ENCODE results near the gene BCAR3.

BCAR3 gene

DNA sequence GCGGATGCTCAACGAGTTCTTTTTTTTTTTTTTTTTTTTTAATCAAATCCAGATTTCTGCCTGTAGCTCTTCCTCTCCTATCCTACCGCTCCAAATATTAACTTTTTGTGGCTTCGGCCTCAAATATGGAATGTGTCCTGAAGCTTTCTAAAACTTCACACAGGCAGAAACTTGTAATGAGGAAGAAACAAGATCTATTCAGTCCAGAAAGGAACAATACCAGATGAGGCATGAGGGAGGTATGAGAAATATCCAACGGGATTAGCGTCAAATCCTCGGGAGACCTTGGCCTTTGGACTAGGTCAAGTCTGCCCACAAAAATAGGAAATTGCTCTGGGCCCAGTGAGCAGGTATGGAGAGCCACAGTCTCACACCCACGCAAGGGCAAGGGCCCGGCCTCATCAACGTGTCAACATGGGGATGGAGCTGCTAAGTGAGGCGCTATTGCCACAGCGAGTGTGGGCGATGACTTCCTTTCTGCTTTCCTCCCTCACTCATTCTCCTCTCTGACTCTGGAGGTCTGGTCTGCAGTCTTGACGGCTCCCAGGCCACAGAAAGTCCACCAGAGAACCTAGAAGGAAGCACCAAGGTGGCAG is 66.6 kb downstream of the BCAR3 start:
- WGBS = 56% methylated on average over 13 of the region's 14 CpGs
- peak; percentile 61 for DNase-seq
- Histone ChIP-seq H3K23ac (ENCODE audit: low read length in 2 of 2) (no peak overlapping the region), H3K4ac (ENCODE audit: low read depth in 1 of 2, low read length in 2 of 2) (peak overlapping the region; percentile 35 to 57), H3K14ac (ENCODE audit: low read length in 2 of 2) (no peak overlapping the region), H3K4me2 (ENCODE audit: low read length, poor library complexity, severe bottlenecking) (no peak overlapping the region), H2BK15ac (ENCODE audit: low read depth, poor library complexity, severe bottlenecking) (peak overlapping the region; percentile 39), H3K4me1 (ENCODE audit: control insufficient read depth, insufficient read depth, low read depth, low read length) (peaks cover 43% of the 10 kb centered on the region), H3K9ac (ENCODE audit: low read length) (peak overlapping the region; percentile 80), H2BK12ac (ENCODE audit: low read length in 2 of 2) (peak overlapping the region; percentile 29 to 40), H3K27ac (ENCODE audit: low read length, poor library complexity, severe bottlenecking) (peak overlapping the region; percentile 98), H4K91ac (ENCODE audit: low read length) (peak overlapping the region; percentile 65), H3K79me1 (replicated peaks; ENCODE audit: low read length, poor library complexity, severe bottlenecking) (peaks cover 13% of the 10 kb centered on the region), H3K27me3 (ENCODE audit: control insufficient read depth in 1 of 2, insufficient read depth in 1 of 2, low read length in 2 of 2) (no peaks in the 10 kb centered on the region), H2AK5ac (ENCODE audit: low read length, severe bottlenecking) (peak overlapping the region; percentile 32), H2BK5ac (ENCODE audit: low read depth, low read length, poor library complexity, severe bottlenecking) (peak overlapping the region; percentile 83), H2BK120ac (ENCODE audit: low read depth, low read length) (peak overlapping the region; percentile 66), H3K36me3 (ENCODE audit: control insufficient read depth in 1 of 2, insufficient read depth in 2 of 2, low read depth in 1 of 2, low read length in 2 of 2) (peaks cover 12 to 21% of the 10 kb centered on the region in 2 experiments), H3K9me3 (ENCODE audit: control insufficient read depth, low read length) (no peaks in the 10 kb centered on the region), H3K4me3 (ENCODE audit: insufficient read depth in 1 of 2, low read depth in 1 of 2, low read length in 2 of 2) (peak overlapping the region in 1 of 2 experiments; percentile 61), H3K18ac (ENCODE audit: low read depth in 1 of 2, low read length in 2 of 2) (peak overlapping the region; percentile 50 to 71), H4K8ac (ENCODE audit: low read length) (peak overlapping the region; percentile 41), H2AFZ (ENCODE audit: low read depth, low read length) (no peak overlapping the region)

DNA sequence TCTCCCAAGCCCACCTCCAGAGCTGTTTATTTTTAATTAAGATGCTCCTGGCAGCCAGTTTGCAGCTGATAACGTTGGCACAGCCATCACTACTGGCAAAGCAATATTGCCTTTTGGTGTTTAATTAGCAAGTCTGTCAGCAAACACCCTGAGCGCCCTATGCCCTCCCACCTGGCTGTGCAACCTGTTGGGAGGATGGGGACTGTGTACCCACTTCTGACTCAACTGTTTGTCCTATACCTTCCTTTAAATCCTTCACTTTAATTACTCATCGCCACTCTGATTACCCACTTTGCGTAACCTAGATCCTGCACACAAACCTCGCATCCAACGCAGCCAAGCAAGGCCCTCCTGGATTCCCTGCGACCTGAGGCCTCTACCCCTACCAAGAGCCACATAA is 67.1 kb downstream of the BCAR3 start:
- DNase-seq = no peak
- peak overlapping the region; percentile 98 for H3K27ac ChIP-seq (ENCODE audit: low read length, poor library complexity, severe bottlenecking)

DNA sequence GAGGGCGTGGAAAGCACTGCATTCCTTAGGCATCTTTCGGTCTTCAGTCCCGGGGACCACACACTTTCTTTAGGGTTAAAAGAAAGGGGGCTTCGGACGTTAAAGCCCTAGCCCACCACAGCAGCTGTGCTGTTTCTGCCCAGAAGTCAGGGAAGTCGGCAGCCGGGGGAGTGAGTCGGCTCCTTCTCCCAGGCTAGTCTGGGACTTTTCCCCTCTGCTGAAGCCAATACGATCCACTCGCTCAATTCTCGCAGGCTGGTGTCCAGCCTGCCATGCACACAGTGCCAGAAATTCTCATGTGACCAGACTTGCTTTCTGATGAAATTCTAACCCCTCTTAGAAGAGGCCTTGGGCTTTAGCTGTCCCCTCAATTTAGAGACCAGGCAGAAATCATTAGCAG is 67.7 kb downstream of the BCAR3 start:
- H3K4me2 ChIP-seq (ENCODE audit: low read length, poor library complexity, severe bottlenecking) = no peak overlapping the region
- no peak overlapping the region for H3K14ac ChIP-seq (ENCODE audit: low read length in 2 of 2)
- peak overlapping the region; percentile 0 to 11 for H2BK12ac ChIP-seq (ENCODE audit: low read length in 2 of 2)
- H4K8ac ChIP-seq (ENCODE audit: low read length) = peak overlapping the region; percentile 45
- H2BK5ac ChIP-seq (ENCODE audit: low read depth, low read length, poor library complexity, severe bottlenecking) = no peak overlapping the region
- H3K27ac ChIP-seq (ENCODE audit: low read length, poor library complexity, severe bottlenecking) = peak overlapping the region; percentile 98
- peak overlapping the region in 1 of 2 experiments; percentile 61 for H3K4me3 ChIP-seq (ENCODE audit: insufficient read depth in 1 of 2, low read depth in 1 of 2, low read length in 2 of 2)
- no peak for DNase-seq
- H3K18ac ChIP-seq (ENCODE audit: low read depth in 1 of 2, low read length in 2 of 2) = peak overlapping the region; percentile 37 to 84
- no peak overlapping the region for H3K23ac ChIP-seq (ENCODE audit: low read length in 2 of 2)
- H2BK120ac ChIP-seq (ENCODE audit: low read depth, low read length) = peak overlapping the region; percentile 19
- H3K9me3 ChIP-seq (ENCODE audit: control insufficient read depth, low read length) = no peaks in the 10 kb centered on the region
- H2BK15ac ChIP-seq (ENCODE audit: low read depth, poor library complexity, severe bottlenecking) = no peak overlapping the region
- H3K4ac ChIP-seq (ENCODE audit: low read depth in 1 of 2, low read length in 2 of 2) = peak overlapping the region in 1 of 2 experiments; percentile 17
- peak overlapping the region; percentile 80 for H3K9ac ChIP-seq (ENCODE audit: low read length)
- H3K79me1 ChIP-seq (replicated peaks; ENCODE audit: low read length, poor library complexity, severe bottlenecking) = peaks cover 7% of the 10 kb centered on the region
- no peak overlapping the region for H2AFZ ChIP-seq (ENCODE audit: low read depth, low read length)
- peaks cover 47% of the 10 kb centered on the region for H3K4me1 ChIP-seq (ENCODE audit: control insufficient read depth, insufficient read depth, low read depth, low read length)
- peaks cover 5 to 17% of the 10 kb centered on the region in 2 experiments for H3K36me3 ChIP-seq (ENCODE audit: control insufficient read depth in 1 of 2, insufficient read depth in 2 of 2, low read depth in 1 of 2, low read length in 2 of 2)
- no peak overlapping the region for H4K91ac ChIP-seq (ENCODE audit: low read length)
- 83% methylated on average over 11 of the region's 11 CpGs for WGBS
- peak overlapping the region; percentile 53 for H2AK5ac ChIP-seq (ENCODE audit: low read length, severe bottlenecking)
- no peaks in the 10 kb centered on the region for H3K27me3 ChIP-seq (ENCODE audit: control insufficient read depth in 1 of 2, insufficient read depth in 1 of 2, low read length in 2 of 2)

More for the DNA sequence above, 67.1 kb downstream of the BCAR3 start:
- H3K36me3 ChIP-seq (ENCODE audit: control insufficient read depth in 1 of 2, insufficient read depth in 2 of 2, low read depth in 1 of 2, low read length in 2 of 2) = peaks cover 7 to 20% of the 10 kb centered on the region in 2 experiments
- H2BK12ac ChIP-seq (ENCODE audit: low read length in 2 of 2) = no peak overlapping the region
- H3K9ac ChIP-seq (ENCODE audit: low read length) = peak overlapping the region; percentile 80
- H2BK120ac ChIP-seq (ENCODE audit: low read depth, low read length) = no peak overlapping the region
- H2AK5ac ChIP-seq (ENCODE audit: low read length, severe bottlenecking) = no peak overlapping the region
- no peaks in the 10 kb centered on the region for H3K27me3 ChIP-seq (ENCODE audit: control insufficient read depth in 1 of 2, insufficient read depth in 1 of 2, low read length in 2 of 2)
- WGBS = 89% methylated on average over 7 of the region's 7 CpGs
- H2BK5ac ChIP-seq (ENCODE audit: low read depth, low read length, poor library complexity, severe bottlenecking) = no peak overlapping the region
- H3K4me1 ChIP-seq (ENCODE audit: control insufficient read depth, insufficient read depth, low read depth, low read length) = peaks cover 45% of the 10 kb centered on the region
- H2BK15ac ChIP-seq (ENCODE audit: low read depth, poor library complexity, severe bottlenecking) = no peak overlapping the region
- H3K18ac ChIP-seq (ENCODE audit: low read depth in 1 of 2, low read length in 2 of 2) = peak overlapping the region; percentile 1 to 84
- peak overlapping the region; percentile 2 for H4K8ac ChIP-seq (ENCODE audit: low read length)
- H2AFZ ChIP-seq (ENCODE audit: low read depth, low read length) = no peak overlapping the region
- no peaks in the 10 kb centered on the region for H3K9me3 ChIP-seq (ENCODE audit: control insufficient read depth, low read length)
- H3K4ac ChIP-seq (ENCODE audit: low read depth in 1 of 2, low read length in 2 of 2) = no peak overlapping the region
- H3K79me1 ChIP-seq (replicated peaks; ENCODE audit: low read length, poor library complexity, severe bottlenecking) = peaks cover 8% of the 10 kb centered on the region
- H4K91ac ChIP-seq (ENCODE audit: low read length) = peak overlapping the region; percentile 55
- H3K4me3 ChIP-seq (ENCODE audit: insufficient read depth in 1 of 2, low read depth in 1 of 2, low read length in 2 of 2) = peak overlapping the region in 1 of 2 experiments; percentile 61
- H3K23ac ChIP-seq (ENCODE audit: low read length in 2 of 2) = no peak overlapping the region
- no peak overlapping the region for H3K14ac ChIP-seq (ENCODE audit: low read length in 2 of 2)
- H3K4me2 ChIP-seq (ENCODE audit: low read length, poor library complexity, severe bottlenecking) = no peak overlapping the region

DNA sequence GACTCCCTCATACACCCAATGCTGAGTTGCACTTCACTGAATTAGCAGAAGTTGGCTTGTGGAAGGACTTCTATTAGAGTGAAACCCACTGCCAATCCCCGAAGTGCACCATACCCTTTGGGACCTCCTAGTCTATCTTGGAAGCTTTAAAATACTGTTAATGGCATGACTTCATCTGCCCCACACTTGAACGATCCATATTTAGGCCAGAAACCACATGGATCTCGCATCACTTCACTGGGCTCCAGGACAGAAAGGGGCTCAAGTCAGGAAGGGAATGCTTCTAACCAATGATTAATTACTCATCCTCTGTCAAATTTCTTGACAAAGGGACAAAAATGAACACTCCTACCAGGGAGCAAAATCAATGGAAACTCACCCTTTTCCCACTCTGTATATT is 69.1 kb downstream of the BCAR3 start:
- Histone ChIP-seq H3K4me1 (ENCODE audit: control insufficient read depth, insufficient read depth, low read depth, low read length) (peaks cover 52% of the 10 kb centered on the region), H2BK15ac (ENCODE audit: low read depth, poor library complexity, severe bottlenecking) (no peak overlapping the region), H2BK5ac (ENCODE audit: low read depth, low read length, poor library complexity, severe bottlenecking) (no peak overlapping the region), H2AK5ac (ENCODE audit: low read length, severe bottlenecking) (no peak overlapping the region), H3K27ac (ENCODE audit: low read length, poor library complexity, severe bottlenecking) (no peak overlapping the region), H2AFZ (ENCODE audit: low read depth, low read length) (no peak overlapping the region), H3K23ac (ENCODE audit: low read length in 2 of 2) (no peak overlapping the region), H3K9ac (ENCODE audit: low read length) (peak overlapping the region; percentile 80), H3K4ac (ENCODE audit: low read depth in 1 of 2, low read length in 2 of 2) (no peak overlapping the region), H3K27me3 (ENCODE audit: control insufficient read depth in 1 of 2, insufficient read depth in 1 of 2, low read length in 2 of 2) (no peaks in the 10 kb centered on the region), H4K91ac (ENCODE audit: low read length) (no peak overlapping the region), H4K8ac (ENCODE audit: low read length) (no peak overlapping the region), H3K9me3 (ENCODE audit: control insufficient read depth, low read length) (no peaks in the 10 kb centered on the region), H3K36me3 (ENCODE audit: control insufficient read depth in 1 of 2, insufficient read depth in 2 of 2, low read depth in 1 of 2, low read length in 2 of 2) (peaks cover 5 to 17% of the 10 kb centered on the region in 2 experiments), H2BK12ac (ENCODE audit: low read length in 2 of 2) (no peak overlapping the region), H2BK120ac (ENCODE audit: low read depth, low read length) (no peak overlapping the region), H3K4me3 (ENCODE audit: insufficient read depth in 1 of 2, low read depth in 1 of 2, low read length in 2 of 2) (no peak overlapping the region), H3K14ac (ENCODE audit: low read length in 2 of 2) (no peak overlapping the region), H3K18ac (ENCODE audit: low read depth in 1 of 2, low read length in 2 of 2) (no peak overlapping the region), H3K79me1 (replicated peaks; ENCODE audit: low read length, poor library complexity, severe bottlenecking) (peaks cover 9% of the 10 kb centered on the region), H3K4me2 (ENCODE audit: low read length, poor library complexity, severe bottlenecking) (no peak overlapping the region)
- WGBS = 81% methylated on average over 3 of the region's 3 CpGs
- no peak for DNase-seq

Data from mesenchymal stem cell (in vitro differentiated cells and primary cell).